Endodermal cell (in vitro differentiated cells): Measurements from ENCODE around the gene NUP214. TPM values are rescaled to one million over a fixed set of nuclear protein-coding genes. Genes with fewer than 3 reads are reported as not detected.

ENCODE experiments used
- DNase-seq: peaks from one replicate; pipeline ENCODE4 v3.0.0-alpha.2; 2017
- H3K27ac ChIP-seq: 2 replicates; pipeline ENCODE4 v1.5.1; 2013; ENCODE audit warnings: mild to moderate bottlenecking, low read depth, low read length, moderate library complexity
- H3K27me3 ChIP-seq: 2 replicates; pipeline ENCODE4 v1.6.1; 2013; ENCODE audit warnings: mild to moderate bottlenecking, low read length, moderate library complexity; ENCODE audit not compliant: insufficient read depth, control insufficient read depth, poor library complexity, severe bottlenecking
- H3K36me3 ChIP-seq: 2 replicates; pipeline ENCODE4 v1.7.0; 2013; ENCODE audit warnings: mild to moderate bottlenecking, low read length, moderate library complexity; ENCODE audit not compliant: control insufficient read depth, insufficient read depth
- H3K4me1 ChIP-seq: one replicate; pipeline ENCODE4 v1.7.0; 2013; ENCODE audit warnings: low read length; ENCODE audit not compliant: control insufficient read depth, insufficient read depth
- H3K4me3 ChIP-seq: 2 replicates; pipeline ENCODE4 v1.5.1; 2013; ENCODE audit warnings: mild to moderate bottlenecking, low read length, moderate library complexity
- H3K9ac ChIP-seq: 2 replicates; pipeline ENCODE4 v1.6.1; 2013; ENCODE audit warnings: mild to moderate bottlenecking, low read length, moderate library complexity; ENCODE audit not compliant: poor library complexity, severe bottlenecking; ENCODE audit errors: extremely low read depth
- H3K9me3 ChIP-seq: 2 replicates; pipeline ENCODE4 v1.6.1; 2013; ENCODE audit warnings: mild to moderate bottlenecking, low read length, moderate library complexity; ENCODE audit not compliant: control insufficient read depth
- H3K27ac Mint-ChIP-seq: 2 replicates; pipeline ENCODE4 v1.8.0; 2020; ENCODE audit warnings: mixed read lengths
- H3K27me3 Mint-ChIP-seq: 2 replicates; pipeline ENCODE4 v1.8.0; 2021; ENCODE audit warnings: mild to moderate bottlenecking, mixed read lengths; ENCODE audit not compliant: insufficient read depth
- H3K36me3 Mint-ChIP-seq: 2 replicates; pipeline ENCODE4 v1.8.0; 2020; ENCODE audit warnings: low read depth, mixed read lengths
- H3K4me1 Mint-ChIP-seq: 2 replicates; pipeline ENCODE4 v1.8.0; 2020; ENCODE audit warnings: mixed read lengths
- H3K4me3 Mint-ChIP-seq: 2 replicates; pipeline ENCODE4 v1.8.0; 2020; ENCODE audit warnings: mild to moderate bottlenecking, moderate library complexity, mixed read lengths
- H3K9me3 Mint-ChIP-seq: 2 replicates; pipeline ENCODE4 v1.8.0; 2020; ENCODE audit warnings: mild to moderate bottlenecking, mixed read lengths
- CTCF ChIP-seq: fragments of 200-600 bp; sonication (generic); conservative IDR thresholded peaks from 2 replicates; pipeline ENCODE4 v1.5.0; 2021; ENCODE audit warnings: antibody characterized with exemption, mild to moderate bottlenecking
- WGBS, 2 experiments: methylation state at CpG; one replicate each; pipeline versions ENCODE4 v1.1.5 to v1.1.7; 2013; ENCODE audit warnings: missing lambda C conversion rate in 2 of 2, mixed read lengths in 1 of 2; ENCODE audit not compliant: insufficient coverage in 1 of 2, insufficient read length in 1 of 2; 5-methylcytosine and 5-hydroxymethylcytosine counted together
- total RNA-seq, 2 donors: library from RNA; stranded (reverse); fragmentation: NEBNext Ultra II Directional in 1 of 2; extraction: Animal tissue kit (Norgen Biotek cat#: 25700) in 1 of 2; gene quantifications; 2 replicates in 1 of 2; 3 replicates in 1 of 2; pipeline ENCODE4 v1.2.1, GENCODE V29; 2021

NUP214 gene
- total RNA-seq, 2 donors from 2014 or later: 56.7 to 59.9 TPM

- H3K27me3 Mint-ChIP-seq: no peaks in the 10 kb centered on the region
- H3K36me3 Mint-ChIP-seq: peaks cover 54% of the 10 kb centered on the region
- no peak for DNase-seq
- peak overlapping the region; percentile 64 for H3K27ac Mint-ChIP-seq
- H3K36me3 ChIP-seq: peaks cover 9% of the 10 kb centered on the region
- no peaks in the 10 kb centered on the region for H3K4me1 ChIP-seq
- no peaks in the 10 kb centered on the region for H3K27me3 ChIP-seq
- 69 to 91% methylated on average over 6 to 10 of the region's 10 CpGs for WGBS, 2 experiments
- H3K9ac ChIP-seq: no peak overlapping the region
- H3K4me3 Mint-ChIP-seq: no peak overlapping the region
- no peaks in the 10 kb centered on the region for H3K9me3 ChIP-seq
- no peak overlapping the region for H3K4me3 ChIP-seq
- no peaks in the 10 kb centered on the region for H3K9me3 Mint-ChIP-seq
- peak overlapping the region; percentile 91 for H3K27ac ChIP-seq
- TF ChIP-seq CTCF: no peak
- peaks cover 3% of the 10 kb centered on the region for H3K4me1 Mint-ChIP-seq
Measured at GRCh38 chr9:131111186-131111853, 14.1 kb upstream of the NUP214 start.

GRCh38 chr9:131111854-131112311, 13.5 kb upstream of the NUP214 start:
- Histone ChIP-seq H3K36me3 (peaks cover 8% of the 10 kb centered on the region), H3K9me3 (no peaks in the 10 kb centered on the region), H3K27me3 (no peaks in the 10 kb centered on the region), H3K9ac (no peak overlapping the region), H3K4me1 (no peaks in the 10 kb centered on the region), H3K27ac (peak overlapping the region; percentile 91), H3K4me3 (no peak overlapping the region)
- Mint-ChIP-seq H3K4me1 (peaks cover 3% of the 10 kb centered on the region), H3K4me3 (no peak overlapping the region), H3K27me3 (no peaks in the 10 kb centered on the region), H3K27ac (peak overlapping the region; percentile 64), H3K9me3 (no peaks in the 10 kb centered on the region), H3K36me3 (peaks cover 54% of the 10 kb centered on the region)
- TF ChIP-seq CTCF: peak; percentile 41
- peak; percentile 73 for DNase-seq
- WGBS, 2 experiments: 72 to 73% methylated on average over 13 to 24 of the region's 25 CpGs

GRCh38 chr9:131112374-131113154, 12.8 kb upstream of the NUP214 start:
- Mint-ChIP-seq H3K4me1 (peaks cover 3% of the 10 kb centered on the region), H3K27me3 (no peaks in the 10 kb centered on the region), H3K27ac (peak overlapping the region; percentile 81), H3K9me3 (no peaks in the 10 kb centered on the region), H3K36me3 (peaks cover 58% of the 10 kb centered on the region), H3K4me3 (no peak overlapping the region)
- Histone ChIP-seq H3K4me3 (no peak overlapping the region), H3K9ac (no peak overlapping the region), H3K27me3 (no peaks in the 10 kb centered on the region), H3K4me1 (no peaks in the 10 kb centered on the region), H3K27ac (peak overlapping the region; percentile 91), H3K9me3 (no peaks in the 10 kb centered on the region), H3K36me3 (peaks cover 8% of the 10 kb centered on the region)
- DNase-seq: no peak
- no peak for TF ChIP-seq CTCF
- 91 to 92% methylated on average over 13 to 22 of the region's 23 CpGs for WGBS, 2 experiments
